ENCODE measurements around the gene JOSD2.

- TF ChIP-seq, protein P1, sequence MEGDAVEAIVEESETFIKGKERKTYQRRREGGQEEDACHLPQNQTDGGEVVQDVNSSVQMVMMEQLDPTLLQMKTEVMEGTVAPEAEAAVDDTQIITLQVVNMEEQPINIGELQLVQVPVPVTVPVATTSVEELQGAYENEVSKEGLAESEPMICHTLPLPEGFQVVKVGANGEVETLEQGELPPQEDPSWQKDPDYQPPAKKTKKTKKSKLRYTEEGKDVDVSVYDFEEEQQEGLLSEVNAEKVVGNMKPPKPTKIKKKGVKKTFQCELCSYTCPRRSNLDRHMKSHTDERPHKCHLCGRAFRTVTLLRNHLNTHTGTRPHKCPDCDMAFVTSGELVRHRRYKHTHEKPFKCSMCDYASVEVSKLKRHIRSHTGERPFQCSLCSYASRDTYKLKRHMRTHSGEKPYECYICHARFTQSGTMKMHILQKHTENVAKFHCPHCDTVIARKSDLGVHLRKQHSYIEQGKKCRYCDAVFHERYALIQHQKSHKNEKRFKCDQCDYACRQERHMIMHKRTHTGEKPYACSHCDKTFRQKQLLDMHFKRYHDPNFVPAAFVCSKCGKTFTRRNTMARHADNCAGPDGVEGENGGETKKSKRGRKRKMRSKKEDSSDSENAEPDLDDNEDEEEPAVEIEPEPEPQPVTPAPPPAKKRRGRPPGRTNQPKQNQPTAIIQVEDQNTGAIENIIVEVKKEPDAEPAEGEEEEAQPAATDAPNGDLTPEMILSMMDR (IDR thresholded peaks at IDR 0.05; ENCODE audit: insufficient read depth, low read length, poor library complexity, severe bottlenecking) = no peak
- no peak for TF ChIP-seq EZH2phosphoT487 (conservative IDR thresholded peaks at IDR 0.05; ENCODE audit: low read length)
These were observed 2.2 kb upstream of the JOSD2 start for GRCh38 chr19:50512999-50513745.

Measured in SU-DHL-6 (cell line).